Activated T-cell treated with anti-CD3 and anti-CD28 coated beads, Interleukin-2, amount 50 U/mL, for 72 hours (primary cell): ENCODE measurements around the gene HDAC9. TPM values are rescaled to one million over a fixed set of nuclear protein-coding genes. Genes with fewer than 3 reads are reported as not detected.

ENCODE experiments used
- ATAC-seq, 2 donors: fragments of 150-1000 bp; cut with Tn5 transposase; replicated peaks in 1 of 2; 2 replicates each; pipeline ENCODE4 v1.10.0; 2021; ENCODE audit warnings: moderate library complexity in 2 of 2, mild to moderate bottlenecking in 1 of 2
- DNase-seq, 2 donors: peaks; one replicate each; pipeline ENCODE4 v3.0.0; 2021 to 2022; ENCODE audit warnings: mixed read lengths in 1 of 2
- H3K27ac Mint-ChIP-seq: one replicate; pipeline ENCODE4 v1.8.0; 2022; ENCODE audit warnings: mild to moderate bottlenecking, moderate library complexity, mixed read lengths
- H3K27me3 Mint-ChIP-seq: one replicate; pipeline ENCODE4 v1.8.0; 2022; ENCODE audit warnings: low read depth, mixed read lengths
- H3K36me3 Mint-ChIP-seq, 2 donors: one replicate each; pipeline ENCODE4 v1.8.0; 2022; ENCODE audit warnings: mixed read lengths in 2 of 2, mild to moderate bottlenecking in 1 of 2; ENCODE audit not compliant: insufficient read depth in 2 of 2
- H3K4me1 Mint-ChIP-seq: one replicate; pipeline ENCODE4 v1.8.0; 2022; ENCODE audit warnings: low read depth, mixed read lengths
- H3K4me3 Mint-ChIP-seq, 2 donors: one replicate each; pipeline ENCODE4 v1.8.0; 2022; ENCODE audit warnings: mild to moderate bottlenecking in 2 of 2, mixed read lengths in 2 of 2, moderate library complexity in 2 of 2
- H3K9me3 Mint-ChIP-seq, 2 donors: one replicate each; pipeline ENCODE4 v1.8.0; 2022; ENCODE audit warnings: mixed read lengths in 2 of 2
- total RNA-seq, 2 donors: library from RNA; stranded (reverse); gene quantifications; one replicate each; pipeline ENCODE4 v1.2.3, GENCODE V29; 2022

Gene HDAC9
- total RNA-seq, 2 donors from 2014 or later: 0.55 to 2.9 TPM

- no peak for DNase-seq
- peaks cover 0 to 2% of the 10 kb centered on the region in 2 donors for H3K9me3 Mint-ChIP-seq
- no peaks in the 10 kb centered on the region for H3K4me1 Mint-ChIP-seq
- H3K27me3 Mint-ChIP-seq: no peaks in the 10 kb centered on the region
- ATAC-seq: no peak
- no peak overlapping the region for H3K4me3 Mint-ChIP-seq
- H3K27ac Mint-ChIP-seq: no peak overlapping the region
- no peaks in the 10 kb centered on the region for H3K36me3 Mint-ChIP-seq
Observed at GRCh38 chr7:18575622-18576572, 80.3 kb downstream of the HDAC9 start.

- H3K4me3 Mint-ChIP-seq: no peak overlapping the region
Observed at GRCh38 chr7:18577096-18577771, 81.7 kb downstream of the HDAC9 start.

GRCh38 chr7:18579698-18580097, 84.1 kb downstream of the HDAC9 start:
- H3K9me3 Mint-ChIP-seq: peaks cover 0 to 2% of the 10 kb centered on the region in 2 donors
- DNase-seq (no peak), ATAC-seq (no peak)
- H3K36me3 Mint-ChIP-seq: no peaks in the 10 kb centered on the region
- no peaks in the 10 kb centered on the region for H3K4me1 Mint-ChIP-seq
- H3K27ac Mint-ChIP-seq: no peak overlapping the region
- H3K27me3 Mint-ChIP-seq: no peaks in the 10 kb centered on the region
- no peak overlapping the region for H3K4me3 Mint-ChIP-seq

More at GRCh38 chr7:18577096-18577771, 81.7 kb downstream of the HDAC9 start:
- no peaks in the 10 kb centered on the region for H3K4me1 Mint-ChIP-seq
- no peak overlapping the region for H3K27ac Mint-ChIP-seq
- H3K27me3 Mint-ChIP-seq: no peaks in the 10 kb centered on the region
- ATAC-seq: no peak
- H3K36me3 Mint-ChIP-seq: no peaks in the 10 kb centered on the region
- no peak for DNase-seq
- H3K9me3 Mint-ChIP-seq: peaks cover 0 to 2% of the 10 kb centered on the region in 2 donors

- DNase-seq: no peak
- Mint-ChIP-seq H3K9me3 (peaks cover 0 to 2% of the 10 kb centered on the region in 2 donors), H3K27me3 (no peaks in the 10 kb centered on the region), H3K4me3 (no peak overlapping the region), H3K36me3 (no peaks in the 10 kb centered on the region), H3K27ac (no peak overlapping the region), H3K4me1 (no peaks in the 10 kb centered on the region)
- ATAC-seq: no peak
Observed at GRCh38 chr7:18580950-18581349, 85.4 kb downstream of the HDAC9 start.

GRCh38 chr7:18583305-18583704, 87.8 kb downstream of the HDAC9 start:
- Mint-ChIP-seq H3K4me1 (no peaks in the 10 kb centered on the region), H3K27me3 (no peaks in the 10 kb centered on the region), H3K27ac (no peak overlapping the region), H3K9me3 (no peaks in the 10 kb centered on the region), H3K4me3 (no peak overlapping the region), H3K36me3 (no peaks in the 10 kb centered on the region)
- no peak for ATAC-seq
- DNase-seq: no peak

GRCh38 chr7:18590241-18590640, 94.7 kb downstream of the HDAC9 start:
- Mint-ChIP-seq H3K4me3 (no peak overlapping the region), H3K27me3 (no peaks in the 10 kb centered on the region), H3K9me3 (no peaks in the 10 kb centered on the region), H3K27ac (no peak overlapping the region), H3K36me3 (no peaks in the 10 kb centered on the region), H3K4me1 (no peaks in the 10 kb centered on the region)
- ATAC-seq (no peak), DNase-seq (no peak)

GRCh38 chr7:18590744-18591340, 95.3 kb downstream of the HDAC9 start:
- ATAC-seq (no peak), DNase-seq (no peak)
- H3K27me3 Mint-ChIP-seq: no peaks in the 10 kb centered on the region
- H3K4me3 Mint-ChIP-seq: no peak overlapping the region
- H3K9me3 Mint-ChIP-seq: no peaks in the 10 kb centered on the region
- H3K4me1 Mint-ChIP-seq: no peaks in the 10 kb centered on the region
- H3K27ac Mint-ChIP-seq: no peak overlapping the region
- H3K36me3 Mint-ChIP-seq: no peaks in the 10 kb centered on the region

GRCh38 chr7:18593602-18594279, 98.2 kb downstream of the HDAC9 start:
- H3K4me1 Mint-ChIP-seq: no peaks in the 10 kb centered on the region
- H3K27ac Mint-ChIP-seq: no peak overlapping the region
- no peak overlapping the region for H3K4me3 Mint-ChIP-seq
- H3K27me3 Mint-ChIP-seq: no peaks in the 10 kb centered on the region
- no peak for DNase-seq
- H3K9me3 Mint-ChIP-seq: no peaks in the 10 kb centered on the region
- ATAC-seq: no peak
- H3K36me3 Mint-ChIP-seq: no peaks in the 10 kb centered on the region

- no peak overlapping the region for H3K27ac Mint-ChIP-seq
- H3K9me3 Mint-ChIP-seq: peaks cover 6 to 7% of the 10 kb centered on the region in 2 donors
- DNase-seq (no peak), ATAC-seq (no peak)
- peaks cover 3 to 5% of the 10 kb centered on the region in 2 donors for H3K36me3 Mint-ChIP-seq
- H3K4me1 Mint-ChIP-seq: no peaks in the 10 kb centered on the region
- no peak overlapping the region for H3K4me3 Mint-ChIP-seq
- H3K27me3 Mint-ChIP-seq: no peaks in the 10 kb centered on the region
Observed at GRCh38 chr7:18597754-18598153, 102.2 kb downstream of the HDAC9 start.

- Mint-ChIP-seq H3K4me3 (no peak overlapping the region), H3K4me1 (no peaks in the 10 kb centered on the region), H3K9me3 (peaks cover 6 to 12% of the 10 kb centered on the region in 2 donors), H3K27ac (no peak overlapping the region), H3K36me3 (peaks cover 3 to 15% of the 10 kb centered on the region in 2 donors), H3K27me3 (no peaks in the 10 kb centered on the region)
- no peak for DNase-seq
- ATAC-seq: no peak
Observed at GRCh38 chr7:18607025-18607424, 111.5 kb downstream of the HDAC9 start.

- ATAC-seq: no peak
- peaks cover 3 to 4% of the 10 kb centered on the region in 2 donors for H3K9me3 Mint-ChIP-seq
- no peaks in the 10 kb centered on the region for H3K27me3 Mint-ChIP-seq
Observed at GRCh38 chr7:18610331-18610948, 114.9 kb downstream of the HDAC9 start.

GRCh38 chr7:18614841-18615240, 119.3 kb downstream of the HDAC9 start:
- ATAC-seq (no peak), DNase-seq (no peak)
- no peaks in the 10 kb centered on the region for H3K36me3 Mint-ChIP-seq
- peaks cover 3 to 4% of the 10 kb centered on the region in 2 donors for H3K9me3 Mint-ChIP-seq
- no peaks in the 10 kb centered on the region for H3K4me1 Mint-ChIP-seq
- no peak overlapping the region for H3K4me3 Mint-ChIP-seq
- H3K27ac Mint-ChIP-seq: no peak overlapping the region
- no peaks in the 10 kb centered on the region for H3K27me3 Mint-ChIP-seq

More at GRCh38 chr7:18610331-18610948, 114.9 kb downstream of the HDAC9 start:
- no peak overlapping the region for H3K27ac Mint-ChIP-seq
- no peak overlapping the region for H3K4me3 Mint-ChIP-seq
- no peak for DNase-seq
- peaks cover 2% of the 10 kb centered on the region in 2 donors for H3K36me3 Mint-ChIP-seq
- H3K4me1 Mint-ChIP-seq: no peaks in the 10 kb centered on the region
